SK-N-SH treated with all-trans-retinoic acid at 6 μM for 48 hours (cell line): ENCODE measurements around the gene ACE.

ENCODE experiments used
- ARNTL ChIP-seq: fragments of 450-650 bp; formaldehyde crosslinking; IDR thresholded peaks from 2 replicates; pipeline ENCODE4 v1.5.0; 2020; ENCODE audit warnings: low read depth, mild to moderate bottlenecking, moderate library complexity, borderline replicate concordance
- PATZ1 ChIP-seq: fragments of 250-450 bp; sonication (Bioruptor Pico); IDR thresholded peaks from 2 replicates; pipeline ENCODE4 v1.8.0; 2020; ENCODE audit warnings: mild to moderate bottlenecking, moderate library complexity, borderline replicate concordance
- SNAI2 ChIP-seq: fragments of 250-450 bp; sonication (Bioruptor Pico); IDR thresholded peaks from 2 replicates; pipeline ENCODE4 v1.5.0; 2020; ENCODE audit warnings: mild to moderate bottlenecking, moderate library complexity
- ZFP3 ChIP-seq: fragments of 250-450 bp; sonication (Bioruptor Pico); IDR thresholded peaks from 2 replicates; pipeline ENCODE4 v1.5.0; 2020; ENCODE audit warnings: mild to moderate bottlenecking, moderate library complexity
- ZFP30 ChIP-seq: fragments of 450-650 bp; formaldehyde crosslinking; IDR thresholded peaks from 2 replicates; pipeline ENCODE4 v1.5.0; 2022; ENCODE audit warnings: mild to moderate bottlenecking, moderate library complexity
- ZNF70 ChIP-seq: fragments of 450-650 bp; formaldehyde crosslinking; IDR thresholded peaks from 2 replicates; pipeline ENCODE4 v1.5.0; 2020; ENCODE audit warnings: mild to moderate bottlenecking, moderate library complexity
- ZNF8 ChIP-seq: fragments of 450-650 bp; formaldehyde crosslinking; IDR thresholded peaks from 2 replicates; pipeline ENCODE4 v1.5.0; 2020; ENCODE audit warnings: mild to moderate bottlenecking, moderate library complexity

GRCh38 chr17:63547083-63547523 is 70.2 kb downstream of the ACE start:
- TF ChIP-seq PATZ1 (CRISPR knock-in tag) (no peak), ZFP30 (CRISPR knock-in tag) (no peak), ARNTL (no peak), ZNF70 (CRISPR knock-in tag) (no peak), ZFP3 (no peak), SNAI2 (CRISPR knock-in tag) (no peak), ZNF8 (CRISPR knock-in tag) (no peak)
